HG02852 (cell line): Measurements from ENCODE around the gene MGAT5B.
"Not testable (repeated sequence)": the region's sequence is repeated elsewhere in the genome, so short reads cannot be mapped to it uniquely, and the experiment has no call there.

Experiments used
- ATAC-seq: cut with Tn5 transposase; IDR thresholded peaks from one replicate; pipeline ENCODE4 v1.9.1; 2021; ENCODE audit warnings: mild to moderate bottlenecking, moderate library complexity; ENCODE audit not compliant: unreplicated experiment

MGAT5B gene

DNA sequence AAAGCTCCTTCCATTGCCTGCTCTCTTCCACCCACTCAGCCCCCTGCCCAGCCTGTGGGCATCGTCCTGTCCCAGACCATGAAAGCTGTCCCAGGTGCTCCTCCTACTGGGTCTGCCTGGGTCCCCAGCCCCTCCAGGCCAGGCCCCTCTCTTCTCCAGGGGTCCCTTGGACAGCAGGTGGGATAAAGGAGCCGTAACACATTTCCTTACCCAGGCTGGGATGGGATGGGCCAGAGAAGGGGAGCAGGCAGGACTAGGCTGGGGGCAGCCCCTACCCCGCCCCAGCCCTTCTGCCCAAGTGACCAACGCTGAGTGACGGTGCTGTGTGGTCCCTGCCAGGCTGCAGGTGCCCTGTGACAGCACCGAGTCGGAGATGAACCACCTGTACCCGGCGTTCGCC, 80.1 kb downstream of the MGAT5B start:
- ATAC-seq, result no peak

DNA sequence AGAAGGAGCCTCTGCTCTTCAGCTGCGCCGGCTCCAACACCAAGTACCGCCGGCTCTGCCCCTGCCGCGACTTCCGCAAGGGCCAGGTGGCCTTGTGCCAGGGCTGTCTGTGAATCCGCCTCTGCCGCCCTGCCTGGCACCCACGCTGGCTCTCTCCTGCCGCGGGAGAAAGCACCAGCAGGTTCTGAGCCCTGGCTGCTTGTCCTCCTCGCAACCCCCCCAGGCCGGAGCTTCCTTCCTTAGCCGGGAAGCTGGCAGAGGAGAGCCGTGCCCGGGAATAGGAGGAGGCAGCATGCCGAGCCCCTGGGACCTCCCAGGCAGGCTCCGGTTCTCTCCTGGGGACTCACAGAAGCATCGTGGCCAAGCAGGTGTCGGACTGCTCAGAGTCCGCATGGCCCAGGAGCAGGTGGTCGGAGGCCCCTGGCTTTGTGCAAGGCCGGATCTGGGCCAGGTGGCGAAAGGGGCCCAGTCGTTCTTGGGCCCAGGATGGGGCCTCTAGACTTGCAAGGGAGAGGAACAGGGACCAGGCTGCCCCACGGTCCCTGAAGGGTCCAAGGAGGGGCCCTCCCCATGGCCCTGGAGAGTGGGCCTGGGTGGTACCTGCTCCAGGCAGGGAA, 80.6 kb downstream of the MGAT5B start:
- ATAC-seq, result no peak

DNA sequence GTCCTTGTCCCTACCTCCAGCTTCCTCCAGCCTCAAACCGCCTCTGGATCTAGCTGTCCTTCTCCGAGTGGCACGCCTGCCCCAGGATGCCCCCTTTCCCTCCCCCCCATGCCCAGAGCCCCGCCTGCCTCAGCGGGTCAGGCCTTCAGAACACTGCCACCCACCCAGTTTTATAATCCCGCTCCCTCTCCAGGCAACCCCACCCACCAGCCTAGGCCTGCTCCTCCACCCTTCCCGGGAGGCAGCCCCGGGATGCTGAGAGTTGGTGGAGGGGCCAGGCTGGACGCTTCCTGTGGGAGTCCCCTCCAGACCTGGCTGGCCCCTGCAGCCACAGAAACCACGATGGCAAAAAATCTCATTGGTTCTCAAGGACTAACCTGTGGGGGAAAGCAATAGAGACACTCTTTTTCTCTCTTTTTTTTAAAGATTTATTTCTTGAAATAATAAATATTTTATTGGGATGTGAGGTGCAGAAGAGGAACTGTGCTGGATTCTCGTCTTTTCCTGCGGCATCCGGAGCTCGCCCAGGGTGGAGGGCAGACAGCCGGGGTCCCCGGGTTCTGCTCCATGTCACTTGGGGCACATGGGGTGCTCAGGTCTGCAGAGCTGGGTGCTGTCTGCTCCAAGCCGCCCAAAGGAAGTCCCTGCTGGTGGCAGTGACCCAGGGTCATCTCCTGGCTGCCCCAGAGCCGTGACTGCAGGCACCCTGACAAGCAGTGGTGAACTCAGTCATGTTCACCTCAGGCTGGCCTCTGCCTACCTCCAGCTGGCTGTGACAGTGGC, 81.9 kb downstream of the MGAT5B start:
- ATAC-seq, result no peak

DNA sequence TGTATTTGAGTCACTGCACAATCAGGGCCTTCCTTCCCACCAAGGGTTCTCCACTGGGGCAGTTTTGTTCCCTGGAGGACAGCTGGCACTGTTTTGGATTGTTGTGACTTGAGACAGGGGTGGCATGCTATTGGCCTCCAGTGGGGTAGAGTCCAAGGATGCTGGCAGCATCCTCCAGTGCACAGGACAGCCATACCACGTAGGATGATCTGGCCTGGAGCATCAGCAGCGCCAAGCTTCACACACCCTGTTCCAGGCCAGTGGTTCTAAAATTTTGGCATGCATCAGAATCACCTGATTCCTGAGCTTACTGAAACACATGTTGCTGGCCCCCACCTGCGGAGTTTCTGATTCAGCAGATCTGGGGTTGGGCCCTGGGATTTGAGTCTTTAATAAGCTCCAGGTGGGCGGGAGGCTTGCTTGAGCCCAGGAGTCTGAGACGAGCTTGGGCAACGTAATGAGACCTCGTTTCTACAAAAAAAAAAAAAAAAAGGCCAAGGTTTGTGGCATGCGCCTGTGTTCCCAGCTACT, 83.2 kb downstream of the MGAT5B start:
- ATAC-seq, result no peak

DNA sequence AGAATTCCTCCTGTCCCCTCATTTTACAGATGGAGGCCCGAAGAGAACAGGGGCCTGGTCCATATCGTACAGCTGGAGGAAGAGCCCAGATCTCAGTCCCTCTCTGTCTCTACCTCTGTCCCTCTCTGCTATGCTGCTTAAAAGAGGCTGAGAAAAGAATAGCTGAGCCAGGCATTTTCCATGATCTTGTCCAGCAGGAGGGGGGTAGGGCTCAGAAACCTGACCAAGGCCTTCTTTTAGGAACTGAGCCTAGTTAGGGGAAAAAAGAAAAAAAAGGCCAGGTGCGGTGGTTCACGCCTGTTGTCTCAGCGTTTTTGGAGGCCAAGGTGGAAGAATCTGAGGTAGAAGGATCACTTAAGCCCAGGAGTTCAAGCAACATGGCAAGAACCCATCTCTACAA, 84.2 kb downstream of the MGAT5B start:
- ATAC-seq, result no peak

DNA sequence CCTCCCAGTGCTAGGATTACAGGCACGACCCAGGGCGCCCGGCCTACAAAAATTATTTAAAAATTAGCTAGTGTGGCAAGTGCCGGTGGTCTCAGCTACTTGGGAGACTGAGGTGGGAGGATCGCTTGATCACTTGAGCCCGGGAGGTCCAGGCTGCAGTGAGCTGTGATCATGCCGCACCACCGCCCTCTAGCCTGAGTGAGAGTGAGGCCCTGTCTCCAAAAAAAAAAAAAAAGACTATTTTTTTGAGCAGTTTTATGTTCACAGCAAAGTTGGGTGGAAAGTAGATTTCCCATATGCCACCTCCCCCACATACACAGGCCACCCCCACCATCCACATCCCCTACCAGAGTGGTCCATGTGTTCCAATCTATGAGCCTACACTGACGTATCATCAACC, 84.9 kb downstream of the MGAT5B start:
- ATAC-seq, result no peak

DNA sequence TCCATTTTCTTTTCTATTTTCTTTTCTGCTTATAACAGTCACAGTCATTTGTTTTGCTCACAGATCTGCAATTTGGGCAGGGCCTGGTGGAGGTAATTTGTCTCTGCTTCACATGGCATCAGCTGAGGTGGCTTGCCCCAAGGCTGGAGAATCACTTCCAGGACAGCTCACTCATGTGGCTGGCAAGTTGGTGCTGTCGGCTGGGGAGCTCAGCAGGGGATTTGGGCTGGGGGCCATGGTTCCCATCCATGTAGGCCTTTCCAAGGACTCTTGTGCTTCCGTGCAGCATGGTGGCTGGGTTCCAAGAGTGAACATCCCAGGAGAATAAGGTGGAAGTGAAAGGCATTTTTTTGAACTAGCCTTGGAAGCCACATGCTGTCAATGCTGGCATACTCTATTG, 85.7 kb downstream of the MGAT5B start:
- no peak for ATAC-seq

DNA sequence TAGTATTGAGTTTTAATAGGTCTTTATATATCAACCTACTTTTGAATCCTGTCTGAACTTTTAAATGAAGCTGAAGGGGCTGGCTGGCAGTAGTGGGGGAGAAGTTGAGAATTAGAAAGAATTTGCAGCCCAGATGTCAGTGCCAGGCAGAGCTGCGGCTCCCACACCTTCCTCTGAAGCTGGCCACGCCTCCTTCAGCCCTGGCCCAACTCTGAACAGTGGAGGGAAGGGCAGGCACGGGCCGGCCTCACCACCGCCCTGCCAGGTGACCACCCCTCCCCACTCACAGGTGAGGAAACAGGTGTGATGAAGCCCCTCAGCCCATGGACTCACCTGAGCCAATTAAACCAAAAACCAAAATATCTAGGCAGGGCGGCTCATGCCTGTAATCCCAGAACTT, 87.0 kb downstream of the MGAT5B start:
- ATAC-seq, result no peak

DNA sequence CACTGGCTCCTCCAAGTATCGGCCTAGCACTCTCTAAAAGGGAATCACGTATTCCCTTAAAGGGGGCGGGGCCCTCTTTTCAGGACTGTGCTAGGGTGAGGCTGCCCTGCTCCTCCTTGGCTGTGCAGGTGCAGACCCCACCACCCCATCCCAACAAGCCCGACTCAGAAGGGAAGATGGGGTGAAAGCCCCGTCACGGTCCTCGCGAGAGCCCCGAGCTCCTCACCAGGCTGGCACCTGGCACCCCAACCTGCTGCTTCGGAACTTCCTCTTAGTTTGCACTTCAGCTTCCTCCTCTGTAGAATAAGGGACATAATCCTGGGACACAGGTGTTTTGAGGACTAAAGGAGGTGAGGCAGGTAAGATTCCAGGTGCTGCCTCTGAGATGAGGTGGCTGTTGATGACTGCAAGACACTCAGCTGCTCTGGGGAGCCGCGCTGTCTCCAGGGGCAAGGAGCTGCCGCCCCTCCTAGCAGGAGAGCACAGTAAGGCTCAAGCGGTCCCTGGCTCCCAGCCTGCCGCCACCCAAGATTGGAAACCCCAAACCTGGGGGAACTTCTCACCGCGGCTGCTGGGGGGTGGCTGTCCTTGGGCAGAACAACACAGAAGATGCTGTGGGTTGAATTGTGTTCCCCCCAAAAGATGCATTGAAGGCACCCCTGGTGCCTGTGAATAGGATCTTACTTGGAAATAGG, 88.8 kb downstream of the MGAT5B start:
- ATAC-seq, result no peak

DNA sequence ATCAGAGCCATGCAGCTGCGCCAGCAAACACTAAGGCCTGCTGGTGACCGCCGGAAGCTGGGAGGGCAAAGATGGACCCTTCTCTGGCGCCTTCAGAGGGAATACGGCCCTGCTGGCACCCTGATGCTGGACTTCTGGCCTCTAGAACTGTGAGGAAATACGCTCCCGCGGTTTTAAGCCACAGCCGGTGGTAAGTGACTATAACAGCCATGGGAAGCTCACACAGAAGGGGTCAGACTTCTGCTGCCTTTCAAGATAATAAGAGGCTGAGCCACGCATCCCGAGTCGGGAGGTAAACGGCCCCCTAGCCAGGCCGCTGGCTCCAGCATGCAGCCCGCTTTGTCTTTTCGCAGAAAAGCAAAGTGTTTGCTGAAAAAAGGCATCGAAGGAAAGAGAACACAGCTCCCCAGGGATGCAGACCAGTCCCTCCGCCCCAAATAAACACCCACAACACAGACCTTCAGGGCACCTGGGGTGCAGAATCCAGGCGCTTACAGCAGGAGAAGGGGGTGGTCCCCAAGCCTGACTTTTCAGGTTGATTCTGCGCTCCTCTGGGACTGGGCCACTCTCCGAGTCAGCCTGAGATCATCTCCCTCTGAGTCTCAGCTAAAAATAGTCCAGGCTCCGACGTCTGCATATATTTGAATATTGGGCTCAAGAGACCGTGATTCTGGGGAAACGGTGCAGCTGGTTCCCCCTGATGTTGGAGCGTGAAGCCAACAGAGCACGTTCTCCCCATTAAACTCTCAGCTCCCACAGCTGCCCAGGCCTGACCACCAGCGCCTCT, 89.7 kb downstream of the MGAT5B start:
- ATAC-seq, result no peak

DNA sequence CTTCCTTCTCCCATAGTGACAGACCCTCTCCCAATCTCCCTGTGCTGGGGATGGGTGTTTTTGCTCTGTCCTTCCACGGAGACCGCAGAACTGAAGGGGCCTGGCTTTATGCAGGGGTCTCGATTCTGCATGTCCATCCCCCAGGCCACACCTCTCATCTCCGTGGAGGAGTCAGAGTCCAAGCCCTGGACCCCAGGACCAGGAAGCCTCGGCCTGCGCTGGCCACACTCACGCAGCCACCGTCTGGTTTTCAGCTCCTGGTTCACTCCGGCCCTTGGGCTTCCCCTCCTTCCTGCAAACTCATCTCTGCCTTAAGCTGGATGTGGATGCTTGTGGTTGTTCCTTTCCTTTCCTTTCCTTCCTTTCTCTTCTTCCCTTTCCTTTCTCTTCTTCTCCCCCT, 90.8 kb downstream of the MGAT5B start:
- no peak for ATAC-seq

DNA sequence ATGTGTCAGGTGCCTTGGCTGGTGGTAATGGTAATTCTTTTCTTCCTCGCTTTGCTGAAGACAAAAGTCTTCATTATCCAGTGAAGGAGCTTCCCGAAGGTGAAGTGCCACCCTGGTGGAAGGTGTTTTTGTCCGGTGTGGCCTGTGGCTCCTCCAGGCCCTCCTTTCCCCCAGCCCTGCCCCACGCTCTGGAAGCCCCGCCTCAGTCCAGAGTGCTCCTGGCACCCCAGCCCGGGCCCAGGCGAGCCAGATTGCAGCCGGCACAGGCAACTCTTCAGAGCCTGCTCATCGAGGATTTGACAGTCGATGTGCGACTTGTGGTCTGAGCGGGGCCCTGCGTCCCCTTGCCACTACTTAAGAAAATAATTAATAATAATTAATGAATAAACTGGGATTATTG, 93.7 kb downstream of the MGAT5B start:
- no peak for ATAC-seq

DNA sequence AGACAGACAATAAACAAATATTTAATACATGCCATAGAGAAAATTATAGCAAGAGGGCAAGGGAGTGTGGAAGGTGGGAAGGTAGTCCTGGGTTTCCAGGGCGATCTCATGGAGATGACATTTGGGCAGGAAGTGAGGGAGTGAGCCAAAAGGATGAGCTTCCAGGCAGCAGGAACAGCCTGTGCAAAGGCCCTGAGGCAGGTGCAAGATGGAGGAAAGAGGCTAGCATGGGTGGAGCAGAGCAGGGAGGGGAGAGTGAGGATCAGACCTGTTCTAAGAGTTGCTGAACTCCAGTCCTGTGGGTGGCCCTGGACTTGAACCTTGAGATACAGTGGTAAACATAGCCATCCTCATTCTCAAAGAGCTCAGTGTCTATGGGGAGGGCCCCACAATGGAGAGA, 94.7 kb downstream of the MGAT5B start:
- ATAC-seq, result no peak

DNA sequence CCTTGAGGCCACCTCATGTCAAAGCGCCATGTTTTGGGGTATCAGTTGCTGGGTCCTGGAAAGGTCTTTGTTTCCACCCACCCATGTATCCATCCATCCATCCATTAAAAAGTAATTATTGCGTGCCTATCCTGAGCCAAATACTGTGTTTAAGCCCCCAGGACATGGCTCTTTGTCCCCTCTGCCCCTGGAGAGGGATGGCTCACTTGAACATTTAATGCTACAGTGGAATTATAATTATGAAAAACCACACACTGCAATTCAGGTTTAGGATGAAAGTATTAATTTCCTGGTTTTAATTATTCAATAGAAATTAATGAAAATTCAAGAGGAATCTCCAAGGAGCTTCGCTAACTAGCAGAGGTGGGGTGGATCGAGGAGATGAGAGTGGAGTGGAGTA, 97.8 kb downstream of the MGAT5B start:
- ATAC-seq, result no peak

DNA sequence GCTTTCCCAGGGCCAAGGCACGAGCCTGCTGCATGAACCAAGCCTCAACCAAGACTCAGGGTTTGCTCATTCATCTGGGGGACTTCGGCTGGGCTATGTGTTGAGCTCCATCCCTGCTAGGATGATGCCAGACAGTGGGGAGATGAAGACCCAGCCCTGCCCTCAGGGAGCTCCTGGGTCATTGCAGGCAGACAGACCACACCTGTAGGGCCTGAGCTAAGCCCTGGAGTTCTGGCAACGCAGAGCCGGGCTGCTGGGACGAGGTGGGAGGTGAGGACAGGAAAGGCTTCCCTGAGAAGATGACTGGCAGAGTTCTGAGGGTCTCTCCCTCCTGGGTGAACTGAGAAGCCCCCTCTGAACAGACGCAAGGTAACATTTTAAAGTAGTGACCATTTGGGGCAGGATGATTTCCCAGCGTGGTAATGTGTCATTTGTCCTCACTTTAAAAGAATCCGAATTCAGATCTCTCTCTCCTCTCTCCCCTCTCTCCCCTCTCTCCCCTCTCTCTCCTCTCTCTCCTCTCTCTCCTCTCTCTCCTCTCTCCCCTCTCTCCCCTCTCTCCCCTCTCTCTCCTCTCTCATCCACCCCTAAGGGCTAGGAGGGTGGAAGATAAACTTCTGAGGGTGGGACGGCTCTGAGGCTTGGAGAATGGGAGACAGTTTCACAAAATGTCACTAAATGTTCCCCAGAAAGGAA, 98.4 kb downstream of the MGAT5B start:
- no peak for ATAC-seq

DNA sequence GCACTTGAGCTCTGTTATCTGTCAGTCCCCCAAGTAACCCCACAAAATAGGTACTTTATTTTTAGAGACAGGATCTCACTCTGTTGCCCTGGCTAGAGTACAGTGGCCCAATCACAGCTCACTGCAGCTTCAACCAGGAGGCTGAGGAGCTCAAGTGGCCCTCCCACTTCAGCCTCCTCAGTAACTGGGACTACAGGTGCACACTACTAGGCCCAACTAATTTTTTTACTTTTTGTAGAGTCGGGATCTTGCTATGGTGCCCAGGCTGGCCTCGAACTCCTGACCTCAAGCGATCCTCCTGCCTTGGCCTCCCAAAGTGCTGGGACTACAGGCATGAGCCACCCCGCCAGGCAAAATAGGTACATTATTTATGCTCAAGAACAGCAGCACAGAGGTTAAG, 99.6 kb downstream of the MGAT5B start:
- ATAC-seq, result no peak

DNA sequence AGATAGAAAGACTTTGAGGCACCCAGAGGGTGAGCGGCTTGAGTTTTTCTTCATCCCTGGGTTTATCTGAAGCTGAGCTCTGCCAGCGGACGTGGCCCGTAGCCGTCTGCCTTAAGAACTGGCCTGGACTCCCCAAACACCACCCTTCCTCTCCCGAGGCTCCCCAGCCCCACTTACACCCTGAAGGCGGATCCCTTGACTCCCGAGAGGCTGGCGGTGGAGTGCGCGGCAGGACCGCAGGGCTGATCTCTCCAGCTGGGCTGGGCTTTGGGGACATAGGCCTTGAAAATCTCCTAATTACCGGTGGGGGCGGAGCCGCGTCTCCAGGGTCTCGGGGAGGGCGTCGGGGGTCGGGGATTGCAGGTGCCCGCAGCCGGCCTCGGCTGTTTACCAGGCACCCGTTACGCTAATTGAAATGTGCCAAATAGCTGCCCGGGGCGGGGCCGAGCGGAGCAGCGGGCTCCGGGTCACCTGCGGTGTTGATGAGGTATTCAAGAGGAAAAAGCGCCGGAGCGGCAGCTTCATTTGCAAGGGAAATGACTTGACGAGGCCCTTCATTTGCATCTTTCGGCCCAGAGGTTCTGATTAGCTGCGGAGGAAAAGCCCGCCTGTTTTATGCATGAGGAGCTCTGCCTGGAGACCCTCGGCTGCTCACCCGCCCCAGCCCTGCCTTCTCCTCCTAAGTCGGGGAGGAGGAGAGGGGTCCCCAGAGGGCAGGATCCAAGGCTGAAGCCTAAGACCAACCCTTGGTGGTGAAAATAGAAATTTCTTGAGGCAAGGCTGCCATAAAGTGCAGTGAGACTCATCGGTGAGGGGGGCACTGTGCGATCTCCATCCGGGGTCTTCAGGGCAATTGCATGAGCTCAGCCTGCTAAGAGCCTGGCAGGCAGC, 100.7 kb downstream of the MGAT5B start:
- ATAC-seq, result no peak

DNA sequence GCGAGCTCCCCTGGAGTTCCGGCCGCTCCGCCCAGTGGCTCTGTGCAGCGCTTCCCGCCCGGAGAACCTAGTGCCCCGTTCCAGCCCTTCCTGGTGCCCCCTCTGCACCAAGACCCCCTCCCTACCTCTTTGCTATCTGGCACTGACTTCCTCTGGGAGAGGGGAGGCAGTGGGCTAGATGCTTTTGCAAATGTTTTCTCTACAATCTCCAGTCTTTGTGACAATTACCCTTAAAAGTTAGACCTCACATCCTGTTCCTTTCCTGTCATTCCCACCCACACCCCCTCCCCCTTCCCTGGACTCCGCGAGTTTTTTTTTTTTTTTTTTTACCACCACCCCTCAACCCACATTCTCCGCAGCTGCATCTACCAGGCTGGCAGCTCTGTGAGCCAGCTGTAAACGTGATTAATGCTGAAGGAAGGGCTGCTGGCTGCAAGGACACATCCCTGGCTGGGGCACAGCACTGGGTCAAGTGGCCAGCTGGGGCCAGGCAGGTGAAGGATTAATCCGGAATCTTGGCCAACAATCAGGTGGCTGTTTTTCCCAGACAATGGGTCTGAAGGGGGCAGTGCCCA, 101.5 kb downstream of the MGAT5B start:
- no peak for ATAC-seq

DNA sequence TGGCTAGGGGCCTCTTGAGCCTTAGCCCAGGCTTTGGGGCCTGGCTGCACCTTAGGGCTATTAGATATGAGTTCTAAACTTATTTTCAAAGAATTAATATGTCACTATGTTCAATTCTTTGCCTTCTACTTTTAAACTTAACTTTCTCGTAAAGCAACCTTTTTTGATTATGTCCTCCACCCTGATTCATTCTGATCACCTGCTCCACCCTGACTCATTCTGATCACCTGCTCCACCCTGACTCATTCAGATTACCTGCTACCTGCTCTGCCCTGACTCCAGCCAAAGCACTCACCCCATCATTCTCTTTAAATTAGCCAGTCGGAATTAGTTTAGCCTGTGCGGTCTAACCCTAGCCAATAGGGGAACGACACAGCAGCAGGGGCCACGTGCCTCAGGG, 102.0 kb downstream of the MGAT5B start:
- ATAC-seq, result not testable (repeated sequence)
